Stimulated activated naive B cell treated with anti-CD40 and anti-IgM and Interleukin-4, amounts not matched to agents 10 μg/mL and 1 μg/mL and 100 μg/mL, for 72 hours (primary cell): ENCODE measurements around the gene SNCA.

Experiments used
- ATAC-seq, 2 donors: fragments of 150-1000 bp; cut with Tn5 transposase; replicated peaks; 2 replicates each; pipeline ENCODE4 v1.10.0; 2021; ENCODE audit warnings: moderate library complexity in 1 of 2
- DNase-seq: peaks from one replicate; pipeline ENCODE4 v3.0.0; 2021
- H3K27ac Mint-ChIP-seq: one replicate; pipeline ENCODE4 v1.8.0; 2022; ENCODE audit warnings: mild to moderate bottlenecking, mixed read lengths
- H3K27me3 Mint-ChIP-seq, 2 donors: one replicate each; pipeline ENCODE4 v1.8.0; 2022; ENCODE audit warnings: mixed read lengths in 2 of 2
- H3K36me3 Mint-ChIP-seq, 2 donors: one replicate each; pipeline ENCODE4 v1.8.0; 2022; ENCODE audit warnings: mixed read lengths in 2 of 2, mild to moderate bottlenecking in 1 of 2
- H3K4me1 Mint-ChIP-seq, 2 donors: one replicate each; pipeline ENCODE4 v1.8.0; 2022; ENCODE audit warnings: mixed read lengths in 2 of 2, mild to moderate bottlenecking in 1 of 2
- H3K4me3 Mint-ChIP-seq, 2 donors: one replicate each; pipeline ENCODE4 v1.8.0; 2022; ENCODE audit warnings: mild to moderate bottlenecking in 2 of 2, mixed read lengths in 2 of 2, moderate library complexity in 1 of 2
- H3K9me3 Mint-ChIP-seq, 2 donors: one replicate each; pipeline ENCODE4 v1.8.0; 2022; ENCODE audit warnings: mixed read lengths in 2 of 2, mild to moderate bottlenecking in 1 of 2

SNCA gene

GRCh38 chr4:89754531-89754930, 82.4 kb downstream of the SNCA start:
- no peak for ATAC-seq
- Mint-ChIP-seq H3K27me3 (no peaks in the 10 kb centered on the region), H3K36me3 (no peaks in the 10 kb centered on the region), H3K4me1 (no peaks in the 10 kb centered on the region), H3K9me3 (no peaks in the 10 kb centered on the region), H3K27ac (no peak overlapping the region), H3K4me3 (no peak overlapping the region)
- DNase-seq: no peak

DNA sequence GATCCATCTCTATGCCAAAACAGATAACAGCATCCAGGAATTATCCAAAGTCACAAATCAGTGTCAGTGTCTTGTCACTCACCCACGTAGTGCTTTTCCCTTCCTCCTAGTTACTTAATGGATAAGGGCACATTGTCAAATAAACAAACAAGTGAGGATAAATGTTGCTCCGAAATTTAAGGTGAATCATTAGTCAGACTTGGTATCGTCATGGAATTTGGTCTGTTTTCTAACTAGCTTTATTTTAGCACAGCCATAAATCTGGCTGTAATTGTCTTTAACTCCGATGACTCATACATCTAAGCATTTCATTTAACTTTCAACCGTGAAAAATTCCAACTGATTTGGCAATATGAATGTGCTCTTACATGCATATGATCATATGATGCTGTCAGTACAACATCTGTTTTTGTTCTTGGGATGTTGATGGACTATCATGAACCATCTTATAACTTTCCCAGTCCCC, 83.3 kb downstream of the SNCA start:
- DNase-seq (no peak), ATAC-seq (no peak)
- H3K27me3 Mint-ChIP-seq: no peaks in the 10 kb centered on the region
- no peak overlapping the region for H3K4me3 Mint-ChIP-seq
- no peaks in the 10 kb centered on the region for H3K4me1 Mint-ChIP-seq
- H3K27ac Mint-ChIP-seq: no peak overlapping the region
- no peaks in the 10 kb centered on the region for H3K9me3 Mint-ChIP-seq
- H3K36me3 Mint-ChIP-seq: no peaks in the 10 kb centered on the region

GRCh38 chr4:89752932-89753598, 83.9 kb downstream of the SNCA start:
- DNase-seq (no peak), ATAC-seq (no peak)
- H3K27me3 Mint-ChIP-seq: no peaks in the 10 kb centered on the region
- H3K27ac Mint-ChIP-seq: no peak overlapping the region
- H3K36me3 Mint-ChIP-seq: no peaks in the 10 kb centered on the region
- H3K4me3 Mint-ChIP-seq: no peak overlapping the region
- no peaks in the 10 kb centered on the region for H3K9me3 Mint-ChIP-seq
- no peaks in the 10 kb centered on the region for H3K4me1 Mint-ChIP-seq

- H3K36me3 Mint-ChIP-seq: no peaks in the 10 kb centered on the region
- H3K9me3 Mint-ChIP-seq: no peaks in the 10 kb centered on the region
- no peaks in the 10 kb centered on the region for H3K4me1 Mint-ChIP-seq
- no peaks in the 10 kb centered on the region for H3K27me3 Mint-ChIP-seq
- H3K4me3 Mint-ChIP-seq: no peak overlapping the region
- no peak overlapping the region for H3K27ac Mint-ChIP-seq
- ATAC-seq: no peak
- DNase-seq: no peak
These were observed 85.5 kb downstream of the SNCA start for GRCh38 chr4:89751416-89751815.

DNA sequence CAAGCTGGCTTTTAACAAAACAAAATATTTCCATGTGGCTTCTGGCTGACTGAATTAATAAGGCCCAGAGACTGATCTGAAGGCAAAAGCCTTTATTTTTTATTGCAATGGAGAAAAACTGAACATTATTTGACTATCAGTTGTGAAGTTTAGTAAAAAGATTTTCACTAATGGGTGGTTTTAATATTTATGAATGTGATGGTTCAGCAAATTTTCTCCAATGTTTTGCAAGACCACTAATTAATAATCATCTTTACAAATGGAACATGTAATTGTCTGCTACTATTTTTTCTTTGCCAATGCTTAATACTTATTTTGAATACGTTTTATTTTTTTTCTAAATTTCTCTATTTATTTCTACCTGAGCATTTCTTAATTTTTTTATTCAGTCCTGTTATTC, 90.6 kb downstream of the SNCA start:
- ATAC-seq: no peak
- Mint-ChIP-seq H3K4me1 (peaks cover 0 to 2% of the 10 kb centered on the region in 2 donors), H3K27ac (no peak overlapping the region), H3K27me3 (no peaks in the 10 kb centered on the region), H3K4me3 (no peak overlapping the region), H3K9me3 (no peaks in the 10 kb centered on the region), H3K36me3 (no peaks in the 10 kb centered on the region)
- DNase-seq: no peak

DNA sequence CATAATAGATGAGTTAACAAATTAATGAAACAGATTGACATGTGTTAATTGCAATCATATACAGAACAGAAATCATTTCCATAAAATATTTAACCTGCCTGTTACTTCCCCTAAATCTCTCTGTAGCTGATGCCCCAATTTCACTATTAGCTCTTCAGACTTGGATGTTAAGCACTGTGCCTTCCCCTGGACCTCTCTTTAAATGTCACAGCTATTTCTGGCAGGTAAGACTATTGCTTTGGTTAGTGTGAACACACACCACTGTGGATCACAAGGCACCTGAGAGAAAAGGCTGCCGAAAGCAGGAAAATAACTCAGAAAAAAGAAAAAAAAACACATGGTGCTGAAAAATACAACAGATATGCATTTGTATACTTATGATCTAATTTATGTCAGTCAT, 91.3 kb downstream of the SNCA start:
- Mint-ChIP-seq H3K36me3 (no peaks in the 10 kb centered on the region), H3K27ac (no peak overlapping the region), H3K9me3 (no peaks in the 10 kb centered on the region), H3K4me3 (no peak overlapping the region), H3K27me3 (no peaks in the 10 kb centered on the region), H3K4me1 (peaks cover 0 to 2% of the 10 kb centered on the region in 2 donors)
- ATAC-seq (no peak), DNase-seq (no peak)

DNA sequence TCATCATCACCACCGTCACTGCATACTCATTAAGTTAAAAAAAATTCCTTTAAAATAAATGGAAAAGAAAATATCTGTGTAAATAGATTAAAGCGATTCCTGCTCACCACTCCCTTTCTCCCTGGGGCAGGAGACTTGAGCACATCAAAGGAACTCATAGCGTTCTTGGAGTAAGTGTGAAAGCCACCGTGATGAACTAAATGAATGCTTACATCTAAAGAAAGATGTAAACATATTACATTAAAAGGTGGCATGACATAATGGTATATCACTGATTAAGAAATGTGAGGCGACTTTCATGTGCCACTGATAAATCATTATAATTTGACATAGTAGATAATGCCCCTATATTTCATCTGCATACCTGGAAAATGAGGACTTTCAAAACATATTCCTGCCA, 92.0 kb downstream of the SNCA start:
- H3K4me1 Mint-ChIP-seq: peaks cover 0 to 2% of the 10 kb centered on the region in 2 donors
- no peaks in the 10 kb centered on the region for H3K36me3 Mint-ChIP-seq
- H3K4me3 Mint-ChIP-seq: no peak overlapping the region
- H3K27me3 Mint-ChIP-seq: no peaks in the 10 kb centered on the region
- H3K27ac Mint-ChIP-seq: no peak overlapping the region
- no peak for ATAC-seq
- H3K9me3 Mint-ChIP-seq: no peaks in the 10 kb centered on the region
- DNase-seq: no peak

DNA sequence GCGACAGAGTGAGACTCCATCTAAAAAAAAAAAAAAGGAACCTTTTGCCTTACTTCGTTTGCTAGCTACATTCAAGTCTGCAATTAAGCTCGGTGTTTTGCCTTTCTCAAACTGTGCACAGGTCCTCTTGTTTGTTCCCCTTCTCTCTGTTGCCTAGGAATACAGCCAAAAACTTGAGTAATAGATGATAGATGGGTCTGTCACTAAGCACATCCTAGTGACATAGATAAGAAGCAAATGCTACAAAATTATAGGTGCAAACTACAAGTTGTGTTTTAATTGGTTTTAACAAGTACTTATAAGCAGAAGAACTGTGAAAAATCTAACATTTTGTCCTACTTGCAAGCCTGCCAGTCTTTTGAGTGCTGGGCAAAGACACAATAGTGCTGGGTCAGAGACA, 95.2 kb downstream of the SNCA start:
- Mint-ChIP-seq H3K27me3 (no peaks in the 10 kb centered on the region), H3K36me3 (no peaks in the 10 kb centered on the region), H3K27ac (no peak overlapping the region), H3K4me3 (no peak overlapping the region), H3K4me1 (peaks cover 0 to 2% of the 10 kb centered on the region in 2 donors), H3K9me3 (peaks cover 0 to 1% of the 10 kb centered on the region in 2 donors)
- ATAC-seq (no peak), DNase-seq (no peak)

DNA sequence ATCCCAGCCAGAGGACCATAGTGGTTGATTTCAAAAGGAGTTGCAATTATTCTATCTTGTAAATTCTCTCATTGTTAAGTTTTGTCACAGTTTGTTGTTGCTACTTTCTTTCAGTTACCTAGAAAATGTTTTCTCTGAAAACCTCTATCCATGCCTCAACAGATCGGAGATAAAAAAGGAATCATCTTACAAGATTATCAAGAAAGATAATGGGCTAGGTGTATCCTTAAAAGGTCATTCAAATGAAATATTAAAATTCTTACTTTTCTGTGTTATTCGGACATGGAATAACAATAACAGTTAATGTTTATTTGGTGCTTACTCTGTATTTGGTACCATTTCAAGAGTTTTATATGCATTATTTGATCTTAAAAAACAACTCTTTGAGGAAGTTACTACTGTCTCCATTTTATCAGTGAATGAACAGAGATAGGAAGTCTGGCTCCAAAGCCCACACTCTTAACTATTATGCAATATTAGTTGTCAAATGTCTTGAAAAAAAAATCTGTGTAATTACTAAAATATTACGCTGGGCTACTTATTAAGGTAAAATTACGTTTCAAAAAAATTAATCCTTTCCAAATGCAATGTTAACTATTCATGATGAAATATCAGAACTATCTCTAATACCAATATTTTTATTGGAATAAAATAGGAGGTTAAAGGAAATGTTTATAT, 97.5 kb downstream of the SNCA start:
- H3K4me1 Mint-ChIP-seq: no peaks in the 10 kb centered on the region

DNA sequence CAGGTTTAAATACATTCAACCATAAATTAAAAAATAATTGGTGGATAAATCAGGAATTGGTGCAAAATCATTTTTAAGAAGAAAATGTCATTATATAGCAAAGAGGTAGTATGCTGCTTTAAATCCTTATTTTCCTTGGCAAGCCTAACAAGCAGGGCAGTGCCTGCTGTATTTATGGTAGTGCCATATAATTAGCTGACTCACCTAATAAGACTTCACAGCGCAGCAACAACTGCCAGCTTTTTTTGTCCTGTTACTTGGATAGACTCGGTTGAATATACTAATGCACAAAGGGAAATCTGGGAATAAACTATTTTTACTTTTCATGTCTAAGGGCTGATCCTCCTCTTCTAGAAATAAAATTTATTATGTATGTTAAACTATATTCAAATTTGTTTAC, 99.1 kb downstream of the SNCA start:
- Mint-ChIP-seq H3K36me3 (no peaks in the 10 kb centered on the region), H3K27ac (no peak overlapping the region), H3K9me3 (peaks cover 0 to 1% of the 10 kb centered on the region in 2 donors), H3K4me1 (no peaks in the 10 kb centered on the region), H3K27me3 (no peaks in the 10 kb centered on the region), H3K4me3 (no peak overlapping the region)
- DNase-seq: no peak
- no peak for ATAC-seq

More for the DNA sequence above, 97.5 kb downstream of the SNCA start:
- H3K27ac Mint-ChIP-seq: no peak overlapping the region
- H3K9me3 Mint-ChIP-seq: peaks cover 0 to 1% of the 10 kb centered on the region in 2 donors
- H3K4me3 Mint-ChIP-seq: no peak overlapping the region
- ATAC-seq (no peak), DNase-seq (no peak)
- H3K36me3 Mint-ChIP-seq: no peaks in the 10 kb centered on the region
- no peaks in the 10 kb centered on the region for H3K27me3 Mint-ChIP-seq

DNA sequence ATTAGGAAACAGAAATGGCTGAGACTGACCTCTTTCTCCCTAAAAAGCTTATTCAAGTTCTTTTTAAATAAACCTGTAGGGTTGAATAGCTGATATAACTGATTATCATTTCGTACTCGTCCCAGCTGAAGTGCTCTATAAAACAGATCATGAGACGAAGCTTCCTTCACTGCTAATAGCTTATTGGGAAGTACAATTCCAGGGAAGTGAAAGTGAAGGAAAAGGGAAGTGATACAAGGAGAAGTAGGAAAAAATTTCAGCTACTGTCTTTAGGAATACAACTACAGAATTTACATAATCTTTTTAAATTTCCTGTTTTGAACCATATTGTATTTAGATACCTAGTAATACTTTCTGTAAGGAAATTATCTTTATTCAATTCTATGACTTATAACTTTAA, 103.0 kb downstream of the SNCA start:
- Mint-ChIP-seq H3K4me1 (no peaks in the 10 kb centered on the region), H3K27me3 (no peaks in the 10 kb centered on the region), H3K4me3 (no peak overlapping the region), H3K36me3 (no peaks in the 10 kb centered on the region), H3K27ac (no peak overlapping the region), H3K9me3 (no peaks in the 10 kb centered on the region)
- no peak for ATAC-seq
- no peak for DNase-seq

GRCh38 chr4:89727238-89727637, 109.7 kb downstream of the SNCA start:
- no peaks in the 10 kb centered on the region for H3K4me1 Mint-ChIP-seq
- no peak for ATAC-seq
- H3K4me3 Mint-ChIP-seq: no peak overlapping the region
- DNase-seq: no peak
- no peaks in the 10 kb centered on the region for H3K36me3 Mint-ChIP-seq
- H3K27ac Mint-ChIP-seq: no peak overlapping the region
- H3K27me3 Mint-ChIP-seq: no peaks in the 10 kb centered on the region
- H3K9me3 Mint-ChIP-seq: peaks cover 0 to 1% of the 10 kb centered on the region in 2 donors

GRCh38 chr4:89725268-89725667, 111.7 kb downstream of the SNCA start:
- DNase-seq (no peak), ATAC-seq (no peak)
- Mint-ChIP-seq H3K27ac (no peak overlapping the region), H3K4me1 (no peaks in the 10 kb centered on the region), H3K36me3 (no peaks in the 10 kb centered on the region), H3K27me3 (no peaks in the 10 kb centered on the region), H3K9me3 (peaks cover 0 to 1% of the 10 kb centered on the region in 2 donors), H3K4me3 (no peak overlapping the region)

GRCh38 chr4:89724716-89725115, 112.2 kb downstream of the SNCA start:
- no peaks in the 10 kb centered on the region for H3K36me3 Mint-ChIP-seq
- no peak overlapping the region for H3K4me3 Mint-ChIP-seq
- no peaks in the 10 kb centered on the region for H3K27me3 Mint-ChIP-seq
- H3K9me3 Mint-ChIP-seq: peaks cover 0 to 1% of the 10 kb centered on the region in 2 donors
- DNase-seq (no peak), ATAC-seq (no peak)
- no peak overlapping the region for H3K27ac Mint-ChIP-seq
- no peaks in the 10 kb centered on the region for H3K4me1 Mint-ChIP-seq

DNA sequence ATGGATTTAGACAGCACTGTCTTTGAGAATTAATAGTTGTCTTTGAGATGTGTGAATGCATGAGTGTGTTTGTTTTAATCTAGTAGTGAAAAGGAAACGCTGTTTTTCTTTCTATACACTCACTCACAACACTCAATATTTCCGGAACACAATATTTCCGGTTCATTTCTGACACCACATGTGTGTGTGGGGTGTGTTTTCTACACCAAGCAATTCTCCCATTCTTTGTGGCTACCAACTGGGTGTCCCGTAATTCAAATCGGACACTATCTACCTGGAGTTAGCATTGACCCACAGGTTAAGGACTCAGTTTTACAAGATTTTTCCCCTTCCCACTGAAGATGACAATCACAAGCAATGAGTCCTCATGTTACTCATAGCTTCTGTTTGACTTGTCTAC, 113.9 kb downstream of the SNCA start:
- peaks cover 0 to 1% of the 10 kb centered on the region in 2 donors for H3K9me3 Mint-ChIP-seq
- DNase-seq (no peak), ATAC-seq (no peak)

More for the DNA sequence above, 113.9 kb downstream of the SNCA start:
- Mint-ChIP-seq H3K27me3 (no peaks in the 10 kb centered on the region), H3K4me1 (no peaks in the 10 kb centered on the region), H3K4me3 (no peak overlapping the region), H3K36me3 (no peaks in the 10 kb centered on the region), H3K27ac (no peak overlapping the region)
